Stimulated activated naive CD8-positive, alpha-beta T cell treated with anti-CD3 and anti-CD28 coated beads, Interleukin-15, amount 100 ng/mL, for 72 hours (primary cell): ENCODE data around the gene POLR3GL.
A peak's percentile ranks its signal among the peaks of the same experiment; 100 is the strongest.

Source experiments
- ATAC-seq: fragments of 150-1000 bp; cut with Tn5 transposase; 2 replicates; pipeline ENCODE4 v1.10.0; 2021; ENCODE audit warnings: mild to moderate bottlenecking, moderate library complexity
- DNase-seq, 2 donors: peaks; one replicate each; pipeline ENCODE4 v3.0.0; 2021 to 2022
- H3K27ac Mint-ChIP-seq, 2 donors: one replicate each; pipeline ENCODE4 v1.8.0; 2022; ENCODE audit warnings: mild to moderate bottlenecking in 2 of 2, mixed read lengths in 2 of 2, moderate library complexity in 2 of 2
- H3K27me3 Mint-ChIP-seq: one replicate; pipeline ENCODE4 v1.8.0; 2022; ENCODE audit warnings: mixed read lengths
- H3K4me1 Mint-ChIP-seq: one replicate; pipeline ENCODE4 v1.8.0; 2022; ENCODE audit warnings: mild to moderate bottlenecking, mixed read lengths
- H3K4me3 Mint-ChIP-seq, 2 donors: one replicate each; pipeline ENCODE4 v1.8.0; 2022; ENCODE audit warnings: mild to moderate bottlenecking in 2 of 2, mixed read lengths in 2 of 2, moderate library complexity in 1 of 2
- H3K9me3 Mint-ChIP-seq, 2 donors: one replicate each; pipeline ENCODE4 v1.8.0; 2022; ENCODE audit warnings: mixed read lengths in 2 of 2

The POLR3GL gene

DNA sequence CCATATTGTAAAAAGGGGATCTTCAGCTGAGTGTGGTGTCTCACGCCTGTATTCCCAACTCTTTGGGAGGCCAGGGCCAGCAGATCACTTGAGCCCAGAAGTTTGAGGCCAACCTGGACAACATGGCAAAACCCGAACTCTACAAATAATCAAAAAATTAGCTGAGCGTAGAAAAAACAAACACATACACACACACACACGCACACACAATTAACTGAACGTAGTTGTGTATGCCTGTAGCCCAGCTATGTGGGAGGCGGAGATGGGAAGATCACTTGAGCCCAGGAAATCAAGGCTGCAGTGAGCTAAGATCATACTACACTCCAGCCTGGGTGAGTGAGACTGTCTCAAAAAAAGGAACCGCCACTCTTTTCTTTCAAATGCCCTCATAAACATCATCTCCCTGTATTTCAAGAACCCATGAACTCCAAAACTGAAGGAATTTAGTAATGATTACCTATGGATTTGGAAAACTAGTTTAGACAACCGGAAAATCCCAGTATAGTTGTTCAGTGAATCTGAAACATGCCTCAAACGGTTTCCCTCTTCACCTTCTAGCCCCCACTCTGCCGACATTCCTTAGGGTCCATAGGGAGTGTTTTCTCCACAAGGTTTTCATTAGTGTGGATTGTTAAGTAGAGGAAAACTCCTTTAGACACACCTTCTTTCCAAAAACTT, 27.4 kb downstream of the POLR3GL start:
- no peak overlapping the region for H3K27ac Mint-ChIP-seq
- DNase-seq (no peak), ATAC-seq (no peak)
- no peaks in the 10 kb centered on the region for H3K9me3 Mint-ChIP-seq
- H3K27me3 Mint-ChIP-seq, result no peaks in the 10 kb centered on the region
- H3K4me1 Mint-ChIP-seq, result peaks cover 62% of the 10 kb centered on the region
- H3K4me3 Mint-ChIP-seq, result peak overlapping the region; percentile 51 to 85

GRCh38 chr1:145992502-145992936, 28.0 kb downstream of the POLR3GL start:
- ATAC-seq, result no peak
- peaks cover 63% of the 10 kb centered on the region for H3K4me1 Mint-ChIP-seq
- peak overlapping the region; percentile 85 to 89 for H3K4me3 Mint-ChIP-seq

DNA sequence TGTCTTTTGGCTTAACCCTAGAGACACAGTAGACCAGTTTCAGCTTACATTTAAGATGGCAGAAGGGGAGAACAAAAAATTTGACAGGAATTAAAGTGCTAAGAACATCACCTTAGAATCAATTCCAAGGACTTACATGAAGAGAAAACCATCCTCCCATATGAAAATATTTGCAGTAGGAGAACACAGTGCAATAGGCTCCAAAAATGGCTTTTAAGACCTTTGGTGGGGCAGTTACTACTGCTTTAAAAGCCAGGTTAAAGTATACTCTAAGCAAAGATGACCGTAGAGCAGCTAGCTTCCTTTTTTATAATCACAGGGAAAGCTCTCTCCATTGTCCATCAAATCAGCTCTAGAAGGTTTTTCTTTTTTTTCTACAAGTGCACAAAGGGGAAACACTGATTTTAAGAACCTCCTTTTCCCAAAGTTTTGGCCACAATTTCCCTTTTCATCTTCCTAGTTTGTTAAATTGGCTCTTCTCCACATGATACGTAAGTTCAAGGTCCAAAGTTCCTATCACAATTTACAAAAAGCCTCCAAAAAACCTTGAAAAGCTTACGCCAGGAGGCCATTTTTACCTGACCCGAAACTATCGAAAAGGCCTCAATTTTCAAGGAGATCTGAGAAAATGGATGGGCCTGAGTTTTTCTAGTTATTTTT, 28.6 kb downstream of the POLR3GL start:
- DNase-seq, result no peak
- ATAC-seq, result no peak

More at GRCh38 chr1:145992502-145992936, 28.0 kb downstream of the POLR3GL start:
- Mint-ChIP-seq H3K27me3 (no peaks in the 10 kb centered on the region), H3K9me3 (no peaks in the 10 kb centered on the region), H3K27ac (peak overlapping the region; percentile 28 to 30)
- DNase-seq, result no peak

GRCh38 chr1:145993618-145994390, 29.3 kb downstream of the POLR3GL start:
- ATAC-seq (no peak), DNase-seq (no peak)
- H3K4me3 Mint-ChIP-seq, result peak overlapping the region; percentile 85 to 89
- H3K4me1 Mint-ChIP-seq, result peaks cover 63% of the 10 kb centered on the region
- peak overlapping the region; percentile 81 to 99 for H3K27ac Mint-ChIP-seq
- H3K9me3 Mint-ChIP-seq, result no peaks in the 10 kb centered on the region
- no peaks in the 10 kb centered on the region for H3K27me3 Mint-ChIP-seq

More for the DNA sequence above, 28.6 kb downstream of the POLR3GL start:
- peak overlapping the region; percentile 73 to 81 for H3K27ac Mint-ChIP-seq
- peaks cover 63% of the 10 kb centered on the region for H3K4me1 Mint-ChIP-seq
- no peaks in the 10 kb centered on the region for H3K27me3 Mint-ChIP-seq
- H3K4me3 Mint-ChIP-seq, result peak overlapping the region; percentile 85 to 89
- H3K9me3 Mint-ChIP-seq, result no peaks in the 10 kb centered on the region

DNA sequence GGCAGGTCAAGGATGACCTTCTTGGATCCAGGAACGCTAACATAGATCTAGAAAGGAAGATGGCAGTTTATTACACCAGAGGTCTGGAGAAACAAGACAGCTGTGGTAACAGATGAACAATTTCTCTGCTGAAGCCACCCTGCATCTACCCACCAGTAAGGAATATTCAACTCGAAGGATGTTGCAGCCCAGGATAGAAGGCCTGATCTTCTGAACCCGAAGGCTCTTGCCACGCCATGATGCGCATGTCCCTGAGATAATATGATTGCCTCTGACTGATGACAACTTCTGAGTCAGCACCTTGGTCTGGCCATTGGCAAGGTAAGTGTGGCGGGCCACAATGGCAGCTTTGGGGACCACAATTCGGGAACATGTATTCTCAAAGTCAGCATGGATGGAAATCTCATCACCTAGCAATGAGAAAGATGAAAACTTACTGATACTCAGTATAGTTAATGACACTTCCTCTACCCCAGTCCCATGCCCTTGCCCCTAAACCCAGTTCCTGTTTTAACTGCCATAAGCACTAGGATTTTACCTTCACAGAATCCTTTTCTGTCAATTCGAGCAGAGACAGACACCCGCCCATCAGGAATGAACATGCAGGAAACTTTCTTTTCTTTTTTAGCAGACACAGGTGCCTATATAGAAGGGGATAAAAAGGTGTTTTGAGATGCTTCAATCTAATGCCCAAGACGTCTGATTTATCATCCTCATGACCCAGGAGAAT, 30.1 kb downstream of the POLR3GL start:
- H3K9me3 Mint-ChIP-seq, result no peaks in the 10 kb centered on the region
- peak; percentile 58 for ATAC-seq
- peaks cover 67% of the 10 kb centered on the region for H3K4me1 Mint-ChIP-seq
- no peaks in the 10 kb centered on the region for H3K27me3 Mint-ChIP-seq
- peak in 1 of 2 donors; percentile 70 for DNase-seq
- peak overlapping the region; percentile 81 to 99 for H3K27ac Mint-ChIP-seq
- H3K4me3 Mint-ChIP-seq, result peak overlapping the region; percentile 85 to 89

- DNase-seq (no peak), ATAC-seq (no peak)
- Mint-ChIP-seq H3K27me3 (no peaks in the 10 kb centered on the region), H3K9me3 (no peaks in the 10 kb centered on the region), H3K27ac (peak overlapping the region; percentile 99), H3K4me1 (peaks cover 70% of the 10 kb centered on the region), H3K4me3 (peak overlapping the region; percentile 85 to 89)
Measured at GRCh38 chr1:145995148-145995881, 30.8 kb downstream of the POLR3GL start.

DNA sequence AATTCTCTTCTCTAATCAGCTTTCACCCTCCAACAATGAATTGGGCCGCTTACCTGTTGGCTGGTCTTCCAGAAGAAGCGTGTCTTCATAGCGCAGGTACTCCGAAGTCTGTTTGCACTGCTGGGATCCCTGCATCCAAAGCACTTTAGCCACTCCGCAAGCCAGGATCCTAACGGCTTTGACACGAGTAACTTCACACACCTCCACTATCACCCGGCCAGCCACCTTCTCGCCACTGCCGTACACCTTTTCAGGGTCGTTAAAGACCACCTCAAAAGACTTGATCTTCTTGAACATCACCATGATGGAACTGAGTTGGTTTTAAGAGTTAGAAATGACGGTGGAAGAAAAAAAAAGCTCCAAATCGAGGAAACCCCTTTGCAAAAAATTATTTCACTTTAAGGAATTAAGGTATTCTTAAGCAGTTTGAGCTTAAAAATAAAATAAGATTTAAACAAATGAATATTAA, 31.5 kb downstream of the POLR3GL start:
- Mint-ChIP-seq H3K4me3 (peak overlapping the region; percentile 85 to 89), H3K4me1 (peaks cover 64% of the 10 kb centered on the region), H3K27me3 (no peaks in the 10 kb centered on the region), H3K9me3 (no peaks in the 10 kb centered on the region), H3K27ac (peak overlapping the region; percentile 99)
- DNase-seq (no peak), ATAC-seq (no peak)

DNA sequence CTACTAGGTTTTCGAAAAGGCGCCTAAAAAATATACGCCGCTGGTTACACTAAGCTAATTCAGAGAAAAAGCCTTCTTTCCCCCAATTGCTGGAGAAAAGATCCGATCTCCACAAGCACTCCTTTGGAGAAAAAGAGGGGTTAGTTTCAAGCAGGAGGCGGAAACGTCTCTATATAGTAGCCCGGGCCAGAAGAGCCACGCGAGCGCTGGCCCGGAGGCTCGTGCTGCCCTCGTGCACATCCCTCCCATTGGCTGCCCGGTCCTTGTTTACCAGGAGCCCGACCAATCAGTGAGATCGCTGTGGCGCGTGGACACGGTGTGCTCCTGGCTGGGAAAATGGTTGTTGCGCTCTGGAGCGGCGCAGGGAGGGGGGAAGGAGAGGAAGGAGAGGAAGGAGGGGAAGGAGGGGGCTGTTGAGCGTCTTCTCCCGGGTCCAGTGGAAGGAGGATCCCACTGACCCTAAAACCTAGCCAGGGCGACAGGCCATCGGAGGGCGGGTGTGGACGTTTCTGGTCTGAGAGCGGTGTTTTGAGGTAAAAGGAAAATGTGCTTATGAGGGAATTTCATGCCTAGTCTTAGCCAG, 32.0 kb downstream of the POLR3GL start, which contains the start of gene TXNIP:
Gene TXNIP, minus strand, starts transcription at position 147 of the 583 bp plus-strand sequence. CDS start 313 bp downstream, outside the sequence.
- H3K4me1 Mint-ChIP-seq, result peaks cover 62% of the 10 kb centered on the region
- peak; percentile 82 to 94 for DNase-seq
- H3K9me3 Mint-ChIP-seq, result no peaks in the 10 kb centered on the region
- H3K27me3 Mint-ChIP-seq, result no peaks in the 10 kb centered on the region
- peak; percentile 95 for ATAC-seq
- peak within 1 kb of the TSS; percentile 99 for H3K27ac Mint-ChIP-seq
- peak within 1 kb of the TSS; percentile 85 to 89 for H3K4me3 Mint-ChIP-seq

- peak overlapping the region; percentile 99 for H3K27ac Mint-ChIP-seq
- peak overlapping the region; percentile 85 to 89 for H3K4me3 Mint-ChIP-seq
- H3K27me3 Mint-ChIP-seq, result no peaks in the 10 kb centered on the region
- H3K4me1 Mint-ChIP-seq, result peaks cover 62% of the 10 kb centered on the region
- no peaks in the 10 kb centered on the region for H3K9me3 Mint-ChIP-seq
- peak in 1 of 2 donors; percentile 54 for DNase-seq
- ATAC-seq, result peak; percentile 69
Measured at GRCh38 chr1:145997016-145997717, 32.7 kb downstream of the POLR3GL start.

GRCh38 chr1:145997718-145998023, 33.2 kb downstream of the POLR3GL start:
- DNase-seq (no peak), ATAC-seq (no peak)
- H3K9me3 Mint-ChIP-seq, result no peaks in the 10 kb centered on the region
- H3K27me3 Mint-ChIP-seq, result no peaks in the 10 kb centered on the region
- peaks cover 58% of the 10 kb centered on the region for H3K4me1 Mint-ChIP-seq
- H3K27ac Mint-ChIP-seq, result peak overlapping the region; percentile 99
- peak overlapping the region; percentile 85 to 89 for H3K4me3 Mint-ChIP-seq

GRCh38 chr1:145999321-146000024, 35.0 kb downstream of the POLR3GL start:
- ATAC-seq (no peak), DNase-seq (no peak)
- Mint-ChIP-seq H3K9me3 (no peaks in the 10 kb centered on the region), H3K4me3 (peak overlapping the region; percentile 85 to 89), H3K27me3 (no peaks in the 10 kb centered on the region), H3K4me1 (peaks cover 59% of the 10 kb centered on the region), H3K27ac (peak overlapping the region; percentile 79 to 95)

GRCh38 chr1:146001709-146002108, 37.2 kb downstream of the POLR3GL start:
- DNase-seq, result peak in 1 of 2 donors; percentile 8
- ATAC-seq, result no peak
- Mint-ChIP-seq H3K27ac (peak overlapping the region; percentile 1 to 14), H3K27me3 (no peaks in the 10 kb centered on the region), H3K4me1 (peaks cover 81% of the 10 kb centered on the region), H3K9me3 (no peaks in the 10 kb centered on the region), H3K4me3 (no peak overlapping the region)

- ATAC-seq, result no peak
- H3K4me3 Mint-ChIP-seq, result peak overlapping the region in 1 of 2 donors; percentile 73
- DNase-seq, result no peak
- peak overlapping the region in 1 of 2 donors; percentile 93 for H3K27ac Mint-ChIP-seq
- no peaks in the 10 kb centered on the region for H3K27me3 Mint-ChIP-seq
- peaks cover 48% of the 10 kb centered on the region for H3K4me1 Mint-ChIP-seq
- H3K9me3 Mint-ChIP-seq, result no peaks in the 10 kb centered on the region
Measured at GRCh38 chr1:146007489-146008133, 43.1 kb downstream of the POLR3GL start.
